Endothelial cell of umbilical vein (primary cell): ENCODE measurements around the gene OPCML. TPM values are rescaled to one million over a fixed set of nuclear protein-coding genes. Genes with fewer than 3 reads are reported as not detected.

Experiments
- BruUV-seq: library from RNA; stranded (reverse); fragments of 400-500 nt; replicated peaks from 2 replicates; lab custom pipeline; 2021; lab: Mats Ljungman, UMichigan
- CTCF ChIA-PET: fragments of 300-600, 350-600 bp; sonication (Branson Sonifier 250); formaldehyde crosslinking; loops from one replicate; lab custom pipeline; 2021; ENCODE audit warnings: antibody characterized with exemption, inconsistent platforms; lab: Charles Lee
- POLR2A ChIA-PET: fragments of 300-600, 350-600 bp; sonication (Branson Sonifier 250); formaldehyde crosslinking; loops from one replicate; lab custom pipeline; 2021; ENCODE audit warnings: antibody characterized with exemption, inconsistent platforms; lab: Charles Lee
- DNase-seq: peaks from one replicate; pipeline ENCODE4 v3.0.0-alpha.2; 2011; ENCODE audit warnings: low read depth, low spot score
- FAIRE-seq: peaks from 2 replicates; lab custom pipeline; 2011; peaks lifted over from hg19 to GRCh38; lab: Jason Lieb, UNC
- H2AFZ ChIP-seq: 2 replicates; pipeline ENCODE4 v1.6.0; 2012; ENCODE audit warnings: low read depth, low read length, control low read depth, inconsistent platforms
- H3K27ac ChIP-seq: 2 replicates; pipeline ENCODE4 v1.5.1; 2011; ENCODE audit warnings: low read depth, mild to moderate bottlenecking, control low read depth, low read length, moderate library complexity; ENCODE audit not compliant: insufficient read depth
- H3K27me3 ChIP-seq, 2 experiments: 2 replicates each; pipeline versions ENCODE4 v1.6.0 to v1.6.1; 2011; ENCODE audit warnings: low read length in 2 of 2, mixed read lengths in 1 of 2; ENCODE audit not compliant: control insufficient read depth in 2 of 2, insufficient read depth in 2 of 2
- H3K36me3 ChIP-seq, 2 experiments: 2 replicates in 1 of 2; 3 replicates in 1 of 2; pipeline ENCODE4 v1.5.1; 2011; ENCODE audit warnings: low read length in 2 of 2, mild to moderate bottlenecking in 1 of 2, moderate library complexity in 1 of 2; ENCODE audit not compliant: control insufficient read depth in 2 of 2, insufficient read depth in 2 of 2; ENCODE audit errors: extremely low read depth in 1 of 2
- H3K4me1 ChIP-seq: 3 replicates; pipeline ENCODE4 v1.5.1; 2011; ENCODE audit warnings: mild to moderate bottlenecking, low read length; ENCODE audit not compliant: control insufficient read depth, insufficient read depth; ENCODE audit errors: extremely low read depth
- H3K4me2 ChIP-seq: 2 replicates; pipeline ENCODE4 v1.6.1; 2011; ENCODE audit warnings: low read length, control low read depth, mixed read lengths; ENCODE audit not compliant: insufficient read depth
- H3K4me3 ChIP-seq, 3 experiments: fragments of 200-600 bp in 1 of 3; sonication (generic), shearing (Covaris generic) in 1 of 3; replicated peaks in 1 of 3; 2 replicates each; pipeline ENCODE4 v1.5.1; 2011 to 2016; ENCODE audit warnings: control low read depth in 3 of 3, low read length in 3 of 3, mild to moderate bottlenecking in 2 of 3, inconsistent platforms in 1 of 3, low read depth in 1 of 3, moderate library complexity in 1 of 3; ENCODE audit not compliant: insufficient read depth in 1 of 3
- H3K79me2 ChIP-seq: 2 replicates; pipeline ENCODE4 v1.6.0; 2012; ENCODE audit warnings: low read length, inconsistent platforms; ENCODE audit not compliant: control insufficient read depth, insufficient read depth
- H3K9ac ChIP-seq: replicated peaks from 2 replicates; pipeline ENCODE3; 2011; ENCODE audit warnings: low read length, control low read depth; ENCODE audit not compliant: insufficient read depth; ENCODE audit errors: extremely low read depth
- H3K9me1 ChIP-seq: replicated peaks from 3 replicates; pipeline ENCODE4 v1.6.0; 2011; ENCODE audit warnings: mild to moderate bottlenecking, low read length; ENCODE audit not compliant: control insufficient read depth, insufficient read depth; ENCODE audit errors: extremely low read depth
- H3K9me3 ChIP-seq: replicated peaks from 2 replicates; pipeline ENCODE4 v1.5.1; 2012; ENCODE audit warnings: low read length, inconsistent platforms; ENCODE audit not compliant: control insufficient read depth, insufficient read depth
- H4K20me1 ChIP-seq: replicated peaks from 2 replicates; pipeline ENCODE3; 2011; ENCODE audit warnings: mild to moderate bottlenecking, low read length; ENCODE audit not compliant: control insufficient read depth, insufficient read depth; ENCODE audit errors: extremely low read depth
- EZH2 ChIP-seq: IDR thresholded peaks from 2 replicates; pipeline ENCODE4 v1.6.1; 2012; ENCODE audit warnings: borderline replicate concordance, low read depth, mild to moderate bottlenecking, moderate library complexity, low read length, inconsistent platforms; ENCODE audit not compliant: severe bottlenecking
- FOS ChIP-seq: IDR thresholded peaks from 2 replicates; pipeline ENCODE4 v1.6.1; 2011; ENCODE audit warnings: mild to moderate bottlenecking, low read length, moderate library complexity, borderline replicate concordance; ENCODE audit not compliant: insufficient read depth
- GATA2 ChIP-seq: IDR thresholded peaks from 2 replicates; pipeline ENCODE4 v1.7.0; 2011; ENCODE audit warnings: low read depth, mild to moderate bottlenecking, moderate library complexity, mixed read lengths, low read length; ENCODE audit not compliant: insufficient read length, insufficient read depth
- JUN ChIP-seq: IDR thresholded peaks from 2 replicates; pipeline ENCODE4 v1.6.1; 2011; ENCODE audit warnings: borderline replicate concordance, low read depth; ENCODE audit not compliant: insufficient read length, insufficient read depth
- MYC ChIP-seq: IDR thresholded peaks from one replicate; pipeline ENCODE4 v1.6.1; 2011; ENCODE audit warnings: mild to moderate bottlenecking, low read depth, low read length
- POLR2A ChIP-seq: IDR thresholded peaks from 2 replicates; pipeline ENCODE4 v1.6.1; 2012; ENCODE audit warnings: low read depth, mild to moderate bottlenecking, control low read depth, low read length
- POLR2AphosphoS5 ChIP-seq: IDR thresholded peaks from 2 replicates; pipeline ENCODE4 v1.6.1; 2012; ENCODE audit warnings: low read depth, mild to moderate bottlenecking, control low read depth, low read length, moderate library complexity; ENCODE audit not compliant: insufficient read depth
- dilution Hi-C: fragments of 300-500 bp; cut with MboI; formaldehyde crosslinking; loops from one replicate; pipeline ENCODE4 v1.15.0; 2019; ENCODE audit warnings: low sequenced_read_pairs; ENCODE audit not compliant: extremely low pct_ligation_motif_present
- intact Hi-C: fragments of 100-400 bp; cut with micrococcal nuclease; formaldehyde crosslinking; loops from one replicate; pipeline ENCODE4 v1.10.0; 2022
- polyA plus RNA-seq, 4 experiments: library from polyadenylated mRNA; depleted of rRNA in 3 of 4; stranded (reverse) in 3 of 4; unstranded in 1 of 4; fragments of >200 nt; gene quantifications; 2 replicates each; pipeline versions ENCODE4 v1.2.1 to v1.2.3, GENCODE V29; 2011 to 2012; ENCODE audit warnings: missing spikeins in 1 of 4
- total RNA-seq: library from RNA; stranded (reverse); gene quantifications from 2 replicates; pipeline ENCODE4 v1.2.3, GENCODE V29; 2021
- TF ChIP-seq, protein P1 (sequence below), 2 donors: IDR thresholded peaks; 1 replicate in 1 of 2; 2 replicates in 1 of 2; pipeline ENCODE4 v1.5.1; 2011; ENCODE audit warnings: low read length in 2 of 2, mild to moderate bottlenecking in 2 of 2, moderate library complexity in 2 of 2, control low read depth in 1 of 2, inconsistent platforms in 1 of 2, low read depth in 1 of 2; ENCODE audit not compliant: insufficient read depth in 1 of 2; ENCODE audit errors: extremely low read depth in 1 of 2
- TF ChIP-seq, protein P2 (sequence below): IDR thresholded peaks from 2 replicates; pipeline ENCODE4 v1.6.1; 2011; ENCODE audit not compliant: insufficient read depth, insufficient read length

The OPCML gene
- total and polyA plus RNA-seq, 2 donors (not counting 3 experiments of a cell fraction or from before 2014, with no cell fraction given), result not detected

DNA sequence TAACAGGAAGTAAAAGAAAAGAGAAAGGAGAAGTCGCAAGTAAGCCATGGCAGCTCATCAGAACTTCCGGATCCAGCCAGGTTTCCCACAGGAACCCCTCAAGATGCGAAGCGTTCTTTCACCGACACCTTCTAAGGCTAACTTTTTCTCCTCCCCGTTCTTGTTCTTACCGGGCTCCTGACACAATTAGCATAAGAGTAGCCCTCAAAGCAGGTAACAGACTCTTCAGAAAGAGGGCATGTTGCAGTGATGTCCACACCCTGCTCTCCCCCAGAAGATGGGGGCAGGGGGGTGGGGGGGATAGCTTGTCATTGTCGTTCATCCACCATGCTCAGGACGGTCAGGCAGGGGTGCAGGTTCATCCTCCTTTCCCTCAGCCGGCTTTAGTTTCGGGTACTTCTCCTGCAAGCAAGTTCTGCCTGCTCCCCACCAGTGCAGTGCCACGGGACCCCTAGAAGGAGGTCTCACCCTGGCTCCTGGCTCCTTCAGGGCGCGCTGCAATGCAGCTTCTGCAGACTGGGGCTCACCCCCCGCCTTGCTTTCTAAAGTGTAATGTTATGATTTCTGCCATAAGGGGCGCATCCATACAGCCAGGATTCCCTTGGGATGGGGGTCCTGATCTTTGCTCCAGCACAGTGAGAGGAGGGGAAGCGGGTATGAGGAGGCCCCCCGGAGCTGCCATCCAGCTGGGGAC is 2.3 kb downstream of the OPCML start:
- FAIRE-seq, result no peak

More for the DNA sequence above, 2.3 kb downstream of the OPCML start:
- no peak overlapping the region for H3K4me3 ChIP-seq
- H3K9ac ChIP-seq, result no peak overlapping the region
- H3K4me1 ChIP-seq, result no peaks in the 10 kb centered on the region
- peaks cover 2% of the 10 kb centered on the region for H3K9me3 ChIP-seq
- intact Hi-C loops, result no loop called here
- H3K9me1 ChIP-seq, result no peaks in the 10 kb centered on the region
- DNase-seq, result no peak
- ChIA-PET CTCF (no interaction called here), POLR2A (no interaction called here)
- no peaks in the 10 kb centered on the region for H3K79me2 ChIP-seq
- H3K27me3 ChIP-seq, result no peaks in the 10 kb centered on the region
- no peak overlapping the region for H2AFZ ChIP-seq
- H3K27ac ChIP-seq, result no peak overlapping the region
- dilution Hi-C loops, result no loop called here
- BruUV-seq, result no TSS peak
- no peaks in the 10 kb centered on the region for H3K36me3 ChIP-seq
- no peaks in the 10 kb centered on the region for H4K20me1 ChIP-seq
- no peak overlapping the region for H3K4me2 ChIP-seq
- no peak for TF ChIP-seq EZH2
- no peak for TF ChIP-seq JUN
- TF ChIP-seq MYC, result no peak
- no peak for TF ChIP-seq POLR2AphosphoS5
- TF ChIP-seq, protein P1, sequence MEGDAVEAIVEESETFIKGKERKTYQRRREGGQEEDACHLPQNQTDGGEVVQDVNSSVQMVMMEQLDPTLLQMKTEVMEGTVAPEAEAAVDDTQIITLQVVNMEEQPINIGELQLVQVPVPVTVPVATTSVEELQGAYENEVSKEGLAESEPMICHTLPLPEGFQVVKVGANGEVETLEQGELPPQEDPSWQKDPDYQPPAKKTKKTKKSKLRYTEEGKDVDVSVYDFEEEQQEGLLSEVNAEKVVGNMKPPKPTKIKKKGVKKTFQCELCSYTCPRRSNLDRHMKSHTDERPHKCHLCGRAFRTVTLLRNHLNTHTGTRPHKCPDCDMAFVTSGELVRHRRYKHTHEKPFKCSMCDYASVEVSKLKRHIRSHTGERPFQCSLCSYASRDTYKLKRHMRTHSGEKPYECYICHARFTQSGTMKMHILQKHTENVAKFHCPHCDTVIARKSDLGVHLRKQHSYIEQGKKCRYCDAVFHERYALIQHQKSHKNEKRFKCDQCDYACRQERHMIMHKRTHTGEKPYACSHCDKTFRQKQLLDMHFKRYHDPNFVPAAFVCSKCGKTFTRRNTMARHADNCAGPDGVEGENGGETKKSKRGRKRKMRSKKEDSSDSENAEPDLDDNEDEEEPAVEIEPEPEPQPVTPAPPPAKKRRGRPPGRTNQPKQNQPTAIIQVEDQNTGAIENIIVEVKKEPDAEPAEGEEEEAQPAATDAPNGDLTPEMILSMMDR (IDR thresholded peaks at IDR 0.05; ENCODE audit: extremely low read depth in 1 of 2, insufficient read depth in 1 of 2, low read depth in 1 of 2, low read length in 2 of 2), result no peak
- TF ChIP-seq GATA2, result no peak
- no peak for TF ChIP-seq POLR2A
- no peak for TF ChIP-seq FOS
- TF ChIP-seq, protein P2, sequence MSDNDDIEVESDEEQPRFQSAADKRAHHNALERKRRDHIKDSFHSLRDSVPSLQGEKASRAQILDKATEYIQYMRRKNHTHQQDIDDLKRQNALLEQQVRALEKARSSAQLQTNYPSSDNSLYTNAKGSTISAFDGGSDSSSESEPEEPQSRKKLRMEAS, result no peak
